ENCODE results near the gene JMJD1C.
"Not testable (repeated sequence)": the region's sequence is repeated elsewhere in the genome, so short reads cannot be mapped to it uniquely, and the experiment has no call there.

JMJD1C gene

DNA sequence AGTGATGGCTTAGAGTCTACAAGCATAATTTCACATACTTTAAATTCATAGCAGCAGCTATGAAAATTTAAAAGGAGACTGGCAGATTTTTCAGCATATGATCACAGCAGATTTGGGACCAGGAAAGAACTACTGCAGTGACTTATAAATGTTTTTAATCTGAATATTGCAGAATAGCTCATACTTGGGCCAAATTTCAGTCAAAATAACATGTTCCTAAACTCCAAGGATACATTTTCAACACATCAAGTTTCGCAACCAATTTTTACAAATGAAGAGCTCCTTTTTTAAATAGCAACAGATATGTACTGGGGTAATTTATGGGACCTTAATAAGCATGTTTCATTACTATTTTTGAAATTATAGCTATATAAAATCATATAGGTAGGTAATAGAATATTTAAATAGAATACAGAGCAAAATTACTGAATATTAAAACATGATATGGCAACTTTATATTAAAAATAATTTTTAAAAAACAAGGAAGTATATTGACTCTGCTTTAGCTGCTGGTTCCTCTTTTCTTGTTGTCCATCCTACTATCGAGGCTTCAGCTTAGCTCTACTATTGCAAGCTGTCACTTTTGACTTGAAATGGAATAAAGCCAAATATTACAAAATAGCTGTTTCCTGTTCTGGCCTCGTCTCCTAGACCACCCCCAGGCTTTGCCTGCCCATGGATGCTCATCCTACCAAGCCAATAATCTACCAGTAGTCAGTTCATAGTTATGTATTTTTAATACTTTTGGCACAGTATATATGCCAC is 209.6 kb downstream of the JMJD1C start:
- no peak for FAIRE-seq

GRCh38 chr10:63255316-63255715 is 210.5 kb downstream of the JMJD1C start:
- FAIRE-seq = no peak

DNA sequence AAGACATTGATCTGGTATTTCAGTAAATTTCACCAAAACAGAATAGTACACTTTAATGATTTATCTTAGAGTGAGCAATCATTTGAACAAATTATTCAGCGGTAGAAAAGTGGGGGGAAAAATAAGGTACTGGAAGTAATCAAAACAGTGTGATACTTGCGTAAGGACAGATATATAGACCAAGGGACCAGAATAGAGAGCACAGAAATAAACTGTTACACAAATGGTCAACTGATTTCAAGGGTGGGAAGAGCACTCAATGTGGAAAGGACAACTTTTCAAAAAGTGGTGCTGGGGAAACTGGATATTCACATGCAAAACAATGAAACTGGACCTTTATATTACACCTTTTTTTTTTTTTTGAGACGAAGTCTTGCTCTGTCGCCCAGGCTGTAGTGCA is 212.7 kb downstream of the JMJD1C start:
- no peak for FAIRE-seq

DNA sequence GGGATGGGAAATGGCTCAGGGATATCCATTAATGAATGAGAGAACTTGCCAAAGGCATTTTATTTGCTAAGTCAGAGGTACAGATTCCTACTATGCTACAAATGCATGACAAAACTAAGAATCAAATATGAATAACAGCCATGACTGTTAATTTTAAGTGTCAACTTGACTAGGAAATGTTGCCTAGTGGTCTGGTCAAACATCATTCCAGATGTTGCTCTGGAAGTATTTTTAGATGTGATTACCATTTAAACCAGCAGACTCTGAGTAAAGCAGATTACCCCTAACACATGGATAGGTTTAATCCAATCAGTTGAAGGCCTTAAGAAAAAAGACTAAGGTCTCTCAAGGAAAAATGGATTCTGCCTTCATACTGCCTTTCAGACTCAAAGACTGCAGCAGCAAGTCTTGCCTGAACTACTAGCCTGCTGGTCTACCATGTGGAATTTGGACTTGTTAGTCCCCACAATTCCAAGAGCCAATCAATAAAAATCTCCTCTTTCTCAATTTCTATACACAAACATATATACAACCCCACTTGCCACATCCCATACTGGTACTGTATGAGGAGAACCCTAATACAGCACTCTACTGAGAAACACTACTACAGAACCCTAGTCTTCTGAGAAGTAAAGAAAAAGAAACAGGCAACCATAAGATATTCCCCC is 213.5 kb downstream of the JMJD1C start:
- FAIRE-seq = no peak

DNA sequence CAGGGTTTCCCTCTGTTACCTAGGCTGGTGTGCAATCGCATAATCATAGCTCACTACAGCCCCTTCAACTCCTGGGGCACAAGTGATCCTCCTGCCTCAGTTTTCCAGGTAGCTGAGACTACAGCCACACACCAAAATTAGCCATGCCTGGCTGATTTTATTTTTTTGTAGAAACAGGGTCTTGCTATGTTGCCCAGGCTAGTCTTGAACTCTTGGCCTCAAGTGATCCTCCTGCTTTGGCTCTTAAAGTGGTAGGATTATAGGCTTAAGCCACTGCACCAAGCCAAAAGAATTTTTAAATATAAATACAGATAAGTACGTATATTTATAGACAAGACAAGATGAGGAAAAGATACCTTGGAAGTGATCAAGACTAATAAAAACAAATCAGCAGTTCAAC is 215.7 kb downstream of the JMJD1C start:
- FAIRE-seq = no peak

GRCh38 chr10:63247771-63248170 is 218.0 kb downstream of the JMJD1C start:
- FAIRE-seq = no peak

- FAIRE-seq = no peak
These were observed 219.4 kb downstream of the JMJD1C start for GRCh38 chr10:63246356-63246755.

DNA sequence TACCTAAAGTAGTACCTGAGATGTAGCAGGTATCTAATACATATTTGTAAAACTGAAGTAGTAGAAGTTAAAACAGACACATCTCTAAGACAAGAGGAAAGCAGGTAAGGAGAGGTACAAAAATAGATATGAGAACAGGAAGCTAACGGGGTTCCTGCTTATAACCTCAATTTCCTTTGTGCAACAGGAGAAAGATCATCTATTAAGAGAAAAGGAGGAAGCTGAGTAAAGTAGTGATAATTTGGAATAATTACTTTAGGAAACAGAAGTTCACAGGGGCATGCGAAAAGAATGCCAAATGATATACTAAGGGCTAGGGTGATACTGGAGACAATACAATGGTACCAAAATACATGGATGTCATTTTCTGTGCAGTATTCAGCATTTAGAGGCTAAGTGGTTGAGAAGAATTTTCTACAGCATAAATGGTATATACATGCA is 223.9 kb downstream of the JMJD1C start:
- no peak for FAIRE-seq

DNA sequence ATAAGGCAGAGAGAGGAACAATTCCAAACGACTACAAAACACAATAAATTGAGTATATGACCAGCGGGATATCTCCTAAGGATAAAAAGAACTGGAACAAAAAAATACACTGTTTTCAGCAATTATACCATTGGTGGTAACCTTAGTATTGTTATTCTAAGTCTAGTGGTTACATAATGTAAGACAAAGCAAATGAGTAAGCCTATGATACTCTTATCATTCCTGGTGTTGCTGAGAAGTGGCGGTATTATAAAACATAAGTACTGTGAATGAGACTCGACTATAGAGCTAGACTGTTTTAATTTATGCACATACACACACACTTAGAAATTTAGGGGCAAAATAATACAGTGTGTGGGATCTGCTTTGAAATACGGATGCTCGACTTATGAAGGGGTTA is 225.0 kb downstream of the JMJD1C start:
- no peak for FAIRE-seq

GRCh38 chr10:63238501-63238900 is 227.3 kb downstream of the JMJD1C start:
- FAIRE-seq = no peak

- no peak for FAIRE-seq
These were observed 228.4 kb downstream of the JMJD1C start for GRCh38 chr10:63237396-63237795.

- no peak for FAIRE-seq
These were observed 229.5 kb downstream of the JMJD1C start for GRCh38 chr10:63236113-63236935.

DNA sequence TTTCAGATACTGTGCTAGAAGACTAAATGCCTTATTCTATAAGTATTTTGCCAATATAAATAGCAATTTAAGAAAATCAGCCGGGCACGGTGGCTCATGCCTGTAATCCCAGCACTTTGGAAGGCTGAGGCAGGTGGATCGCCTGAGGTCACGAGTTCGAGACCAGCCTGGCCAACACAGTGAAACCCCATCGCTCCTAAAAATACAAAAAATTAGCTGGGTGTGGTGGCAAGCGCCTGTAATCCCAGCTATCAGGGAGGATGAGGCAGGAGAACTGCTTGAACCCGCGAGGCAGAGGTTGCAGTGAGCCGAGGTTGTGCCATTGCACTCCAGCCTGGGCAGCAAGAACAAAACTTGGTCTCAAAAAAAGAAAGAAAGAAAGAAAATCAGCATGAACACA is 230.6 kb downstream of the JMJD1C start:
- not testable (repeated sequence) for FAIRE-seq

- FAIRE-seq = no peak
These were observed 236.6 kb downstream of the JMJD1C start for GRCh38 chr10:63229161-63229560.

GRCh38 chr10:63228237-63228636 is 237.5 kb downstream of the JMJD1C start:
- no peak for FAIRE-seq

DNA sequence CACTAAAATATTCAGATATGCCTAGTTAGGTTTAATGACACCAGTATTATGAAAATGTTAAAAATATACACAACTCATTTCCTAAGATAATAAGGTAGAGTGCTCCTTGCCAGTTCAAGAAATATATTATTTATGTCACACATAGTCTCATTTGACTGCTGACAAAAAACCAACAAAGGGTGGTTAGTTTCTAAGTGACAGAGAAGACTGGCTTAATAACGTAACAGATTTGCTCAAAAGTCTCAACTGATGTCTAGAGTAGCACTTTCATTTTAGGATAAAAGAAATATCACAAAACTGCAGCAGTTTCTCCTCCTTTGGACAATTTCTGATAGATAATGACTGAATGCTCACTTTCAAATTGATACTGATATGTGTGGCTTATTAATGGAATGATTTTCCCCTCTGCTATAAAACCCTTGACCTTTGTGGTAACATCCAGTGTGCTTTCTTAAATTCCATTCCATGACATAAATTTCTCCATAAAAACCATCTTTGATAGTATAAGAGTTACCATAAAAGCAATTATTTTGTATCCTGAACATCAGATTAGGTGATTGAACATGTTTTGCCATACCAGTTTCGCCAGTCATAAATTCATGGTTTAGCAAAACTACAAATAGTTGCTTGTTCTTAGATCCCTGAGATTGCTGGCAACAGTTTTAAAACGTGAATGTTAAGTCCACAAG is 238.4 kb downstream of the JMJD1C start:
- FAIRE-seq = no peak

DNA sequence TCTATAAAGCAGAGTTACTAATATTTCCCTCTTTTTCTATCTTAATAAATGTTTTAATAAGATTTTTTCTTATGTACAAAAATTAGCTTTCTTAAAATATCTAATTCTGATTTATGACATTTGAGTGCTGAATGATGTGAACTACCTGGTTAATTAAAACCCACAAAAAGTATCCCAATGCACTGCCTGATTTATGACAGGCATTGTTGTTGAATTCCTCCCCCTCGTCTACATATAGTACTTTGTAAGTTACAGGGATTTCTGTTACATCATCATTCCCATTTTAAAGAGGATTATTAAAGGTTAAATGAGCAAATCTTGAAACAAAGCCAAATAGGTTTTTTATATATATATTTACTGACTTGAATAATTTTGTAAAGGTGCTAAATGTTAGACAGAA is 241.5 kb downstream of the JMJD1C start:
- no peak for FAIRE-seq

DNA sequence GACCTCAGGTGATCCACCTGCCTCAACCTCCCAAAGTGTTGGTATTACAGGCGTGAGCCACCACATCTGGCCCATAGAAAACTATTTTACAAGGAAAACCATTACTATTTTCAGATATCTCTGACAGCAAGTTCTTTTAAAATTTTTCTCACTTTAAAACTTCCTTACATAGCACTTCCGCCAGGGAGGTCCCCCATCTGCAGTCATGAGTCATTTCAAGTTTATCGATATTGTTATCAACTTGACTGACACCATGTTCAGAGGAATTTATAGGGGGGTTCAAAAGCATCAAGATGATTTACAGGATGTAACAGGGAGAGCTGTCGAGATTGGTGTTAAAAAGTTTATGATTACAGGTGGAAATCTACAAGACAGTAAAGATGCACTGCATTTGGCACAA is 243.8 kb downstream of the JMJD1C start:
- no peak for FAIRE-seq

- FAIRE-seq = no peak
These were observed 246.0 kb downstream of the JMJD1C start for GRCh38 chr10:63219749-63220148.

DNA sequence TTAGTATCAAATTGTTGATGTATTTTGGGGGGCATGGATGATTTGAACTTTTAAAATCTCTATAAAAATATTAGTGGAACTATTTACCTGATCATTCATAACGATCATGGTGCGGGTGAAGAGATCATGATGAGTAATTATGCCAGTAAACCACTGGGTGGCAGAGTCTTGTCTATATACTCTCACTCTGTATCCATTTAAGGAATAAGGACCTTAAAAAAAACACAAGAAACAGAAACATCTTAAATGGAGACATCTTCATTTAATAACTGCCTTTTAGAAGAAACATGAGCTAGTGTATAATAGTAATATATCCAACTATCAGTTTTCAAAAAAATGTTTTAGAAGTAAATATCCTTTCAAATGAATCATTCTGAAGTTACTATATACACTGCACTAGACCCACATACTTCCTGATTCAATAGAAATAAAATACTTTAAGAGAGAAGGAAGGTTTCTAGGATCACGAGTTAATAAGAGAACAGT is 248.6 kb downstream of the JMJD1C start:
- FAIRE-seq = peak; percentile 47

GRCh38 chr10:63214571-63214970 is 251.2 kb downstream of the JMJD1C start:
- no peak for FAIRE-seq

- no peak for FAIRE-seq
These were observed 252.3 kb downstream of the JMJD1C start for GRCh38 chr10:63213489-63213888.

Data from colon (tissue), 2 donors.